GM12878 (cell line): ENCODE measurements around the gene TM4SF1. TPM values are rescaled to one million over a fixed set of nuclear protein-coding genes. Genes with fewer than 3 reads are reported as not detected.

Source experiments
- ATAC-seq: fragments of 200-7000 bp; cut with Tn5 transposase; 3 replicates; pipeline ENCODE4 v1.9.1; 2020; ENCODE audit warnings: mild to moderate bottlenecking, moderate library complexity
- BruUV-seq: library from RNA; stranded (reverse); fragments of 400-500 nt; replicated peaks from 2 replicates; lab custom pipeline; 2021; lab: Mats Ljungman, UMichigan
- CTCF ChIA-PET: fragments of 300-600 bp; sonication (Branson Sonifier 250); formaldehyde crosslinking; extraction: SDS; loops from one replicate; lab custom pipeline; 2021; ENCODE audit warnings: inconsistent platforms; lab: Yijun Ruan, JAX
- POLR2A ChIA-PET: fragments of 350-600 bp; formaldehyde crosslinking; extraction: SDS; loops from one replicate; lab custom pipeline; 2021; ENCODE audit warnings: inconsistent platforms; lab: Charles Lee
- RAD21 ChIA-PET: fragments of 300-600 bp; sonication (Branson Sonifier 250); formaldehyde crosslinking; loops from one replicate; lab custom pipeline; 2023; ENCODE audit warnings: antibody characterized with exemption; ENCODE audit not compliant: unreplicated experiment; lab: Charles Lee
- SMC1A ChIA-PET: fragments of 300-600 bp; sonication (Branson Sonifier 250); formaldehyde crosslinking; loops from one replicate; lab custom pipeline; 2023; ENCODE audit not compliant: unreplicated experiment, uncharacterized antibody; lab: Charles Lee
- DNase-seq: peaks from one replicate; pipeline ENCODE4 v3.0.0-alpha.2; 2011; ENCODE audit warnings: low read depth, low spot score
- FAIRE-seq: peaks from 3 replicates; lab custom pipeline; 2011; peaks lifted over from hg19 to GRCh38; lab: Jason Lieb, UNC
- H2AFZ ChIP-seq: 2 replicates; pipeline ENCODE4 v1.6.0; 2011; ENCODE audit warnings: low read depth, low read length, control low read depth; ENCODE audit not compliant: control insufficient read depth
- H3K27ac ChIP-seq: 2 replicates; pipeline ENCODE4 v1.5.1; 2011; ENCODE audit warnings: control low read depth; ENCODE audit not compliant: control insufficient read depth, insufficient read depth
- H3K27me3 ChIP-seq, 2 experiments: replicated peaks in 1 of 2; 2 replicates each; pipeline versions ENCODE4 v1.6.0 to v1.6.1; 2011; ENCODE audit warnings: low read length in 1 of 2; ENCODE audit not compliant: control insufficient read depth in 2 of 2, insufficient read depth in 2 of 2
- H3K36me3 ChIP-seq, 2 experiments: 2 replicates each; pipeline ENCODE4 v1.5.1; 2011; ENCODE audit warnings: low read length in 1 of 2; ENCODE audit not compliant: control insufficient read depth in 2 of 2, insufficient read depth in 2 of 2
- H3K4me1 ChIP-seq: 2 replicates; pipeline ENCODE4 v1.6.1; 2011; ENCODE audit warnings: mild to moderate bottlenecking, low read length, moderate library complexity, mixed read lengths; ENCODE audit not compliant: control insufficient read depth, insufficient read depth
- H3K4me2 ChIP-seq: 2 replicates; pipeline ENCODE4 v1.6.0; 2011; ENCODE audit warnings: control low read depth; ENCODE audit not compliant: control insufficient read depth, insufficient read depth
- H3K4me3 ChIP-seq: fragments of 200-600 bp; sonication (generic); 2 replicates; pipeline ENCODE4 v1.5.1; 2016
- H3K79me2 ChIP-seq: 2 replicates; pipeline ENCODE4 v1.6.0; 2011; ENCODE audit warnings: low read length; ENCODE audit not compliant: control insufficient read depth, insufficient read depth
- H3K9ac ChIP-seq: 2 replicates; pipeline ENCODE4 v1.8.0; 2011; ENCODE audit warnings: low read length, control low read depth, mixed read lengths; ENCODE audit not compliant: control insufficient read depth, insufficient read depth
- H3K9me3 ChIP-seq: replicated peaks from 3 replicates; pipeline ENCODE4 v1.5.1; 2011; ENCODE audit warnings: mild to moderate bottlenecking, low read length; ENCODE audit not compliant: control insufficient read depth, insufficient read depth
- H4K20me1 ChIP-seq: 2 replicates; pipeline ENCODE4 v1.6.0; 2011; ENCODE audit not compliant: control insufficient read depth, insufficient read depth
- BCLAF1 ChIP-seq: fragments of 450-650 bp; IDR thresholded peaks from 2 replicates; pipeline ENCODE4 v1.6.1; 2017; ENCODE audit warnings: antibody characterized with exemption, mild to moderate bottlenecking, moderate library complexity
- CEBPB ChIP-seq, 2 experiments: fragments of 150-350 bp in 1 of 2; IDR thresholded peaks; 2 replicates each; pipeline ENCODE4 v1.6.1; 2012 to 2014; ENCODE audit warnings: low read depth in 2 of 2, low read length in 2 of 2, borderline replicate concordance in 1 of 2, inconsistent platforms in 1 of 2
- CHD2 ChIP-seq: IDR thresholded peaks from 2 replicates; pipeline ENCODE4 v1.6.1; 2011; ENCODE audit warnings: low read depth, low read length, improper control_type of control experiment, borderline replicate concordance
- ETV6 ChIP-seq, 2 experiments: fragments of 450-650 bp in 1 of 2; IDR thresholded peaks in 1 of 2; conservative IDR thresholded peaks in 1 of 2; 2 replicates each; pipeline ENCODE4 v1.6.1; 2014; ENCODE audit warnings: antibody characterized with exemption in 1 of 2, borderline replicate concordance in 1 of 2, low read depth in 1 of 2, mild to moderate bottlenecking in 1 of 2, moderate library complexity in 1 of 2
- LARP7 ChIP-seq: fragments of 450-650 bp; IDR thresholded peaks from 2 replicates; pipeline ENCODE4 v1.6.1; 2017; ENCODE audit warnings: mild to moderate bottlenecking
- NR2C2 ChIP-seq: IDR thresholded peaks from 2 replicates; pipeline ENCODE4 v1.6.1; 2011; ENCODE audit warnings: borderline replicate concordance, low read depth; ENCODE audit not compliant: control insufficient read depth, insufficient read length
- NR2F1 ChIP-seq: fragments of 450-650 bp; conservative IDR thresholded peaks from 2 replicates; pipeline ENCODE4 v1.6.1; 2017; ENCODE audit warnings: mild to moderate bottlenecking
- RAD21 ChIP-seq: IDR thresholded peaks from 2 replicates; pipeline ENCODE4 v1.6.1; 2011; ENCODE audit warnings: mild to moderate bottlenecking, low read depth, low read length, moderate library complexity; ENCODE audit not compliant: insufficient read depth
- ZBTB11 ChIP-seq: fragments of 450-650 bp; formaldehyde crosslinking; IDR thresholded peaks from 2 replicates; pipeline ENCODE4 v1.5.0; 2022; ENCODE audit warnings: mild to moderate bottlenecking, missing genetic modification characterization
- WGBS: methylation state at CpG from one replicate; pipeline ENCODE4 v1.1.6; 2016; ENCODE audit warnings: low lambda C conversion rate; ENCODE audit not compliant: insufficient replicate concordance, insufficient coverage; ENCODE audit errors: missing lambda C conversion rate; 5-methylcytosine and 5-hydroxymethylcytosine counted together
- in situ Hi-C: fragments of 300-500 bp; cut with MboI; formaldehyde crosslinking; loops from 9 replicates; pipeline ENCODE4 v1.14.3; 2018; ENCODE audit warnings: mixed read lengths
- intact Hi-C: fragments of 100-400 bp; cut with micrococcal nuclease; formaldehyde crosslinking; loops from one replicate; pipeline ENCODE4 v1.14.2; 2022; ENCODE audit not compliant: unreplicated experiment
- polyA plus RNA-seq, 11 experiments: library from polyadenylated mRNA; depleted of rRNA in 4 of 11; unstranded in 6 of 11; stranded (reverse) in 5 of 11; fragments of >200 nt; fragmentation: Nextera tagmentation in 4 of 11; fragmentation: Illumina TruSeq in 1 of 11; extraction: Ambion mirVana in 4 of 11; extraction: Trizol in 1 of 11; gene quantifications; 1 replicate in 1 of 11; 2 replicates in 10 of 11; pipeline versions ENCODE4 v1.2.1 to v1.2.3, GENCODE V29; 2011 to 2016; ENCODE audit warnings: inconsistent platforms in 2 of 11, missing spikeins in 2 of 11, low read depth in 1 of 11
- total RNA-seq, 4 experiments: library from RNA; depleted of rRNA in 3 of 4; stranded (reverse); fragments of >200 nt in 3 of 4; fragmentation: Illumina TruSeq in 1 of 4; extraction: Trizol in 1 of 4; gene quantifications; 2 replicates each; pipeline versions ENCODE4 v1.2.1 to v1.2.3, GENCODE V29; 2013 to 2021
- TF ChIP-seq, protein P1 (sequence below): fragments of 450-650 bp; IDR thresholded peaks from 2 replicates; pipeline ENCODE4 v1.6.1; 2018; ENCODE audit warnings: borderline replicate concordance, mild to moderate bottlenecking; ENCODE audit not compliant: partially characterized antibody

The TM4SF1 gene
- total and polyA plus RNA-seq, 10 of the 15 experiments (the other 5 are each of a cell fraction or from before 2014, with no cell fraction given), result 0.05 to 1.2 TPM; not detected in 8

- TF ChIP-seq BCLAF1, result no peak
- TF ChIP-seq LARP7, result no peak
- TF ChIP-seq ZBTB11, result no peak
Measured at GRCh38 chr3:149424918-149425317, 47.5 kb upstream of the TM4SF1 start (continued).

DNA sequence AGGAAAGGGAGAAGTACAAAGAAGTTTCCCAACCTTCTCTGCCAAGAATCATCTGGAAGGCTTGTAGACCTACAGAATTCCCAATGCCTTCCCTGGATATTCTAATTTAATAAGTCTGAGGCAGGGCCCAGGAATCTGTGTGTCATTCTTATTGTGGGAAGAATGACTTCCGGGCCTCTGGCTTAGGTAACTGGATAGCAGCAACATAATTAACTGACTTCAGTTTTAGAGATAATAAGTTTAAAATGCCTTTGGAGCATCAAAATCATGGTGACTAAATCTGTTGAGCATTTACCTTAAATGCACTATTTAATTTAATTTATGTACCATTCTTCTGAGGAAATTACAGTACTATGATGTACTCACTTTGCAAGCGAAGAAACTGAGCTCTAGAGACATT, 44.3 kb upstream of the TM4SF1 start:
- FAIRE-seq (no peak), DNase-seq (no peak), ATAC-seq (no peak)
- Histone ChIP-seq H3K36me3 (no peaks in the 10 kb centered on the region), H3K9me3 (no peaks in the 10 kb centered on the region), H3K4me2 (no peak overlapping the region), H3K9ac (no peak overlapping the region), H4K20me1 (no peaks in the 10 kb centered on the region), H3K27ac (no peak overlapping the region), H3K27me3 (no peaks in the 10 kb centered on the region; a peak in 1 of 4 replicates), H3K4me1 (no peaks in the 10 kb centered on the region), H2AFZ (no peak overlapping the region), H3K4me3 (no peak overlapping the region), H3K79me2 (no peaks in the 10 kb centered on the region)
- ChIA-PET RAD21 (interaction anchor here (1.3 kb wide), 1 partner anchor 26 kb away, joined by 3 read pairs; no protein-coding TSS in a partner anchor), CTCF (no interaction called here), SMC1A (interaction anchor here (0.6 to 1.8 kb wide), 2 partner anchors 51 to 109 kb away, joined by 3 to 5 read pairs; no protein-coding TSS in a partner anchor), POLR2A (no interaction called here)
- no TSS peak for BruUV-seq
- 61% methylated on average over 2 of the region's 2 CpGs for WGBS
- in situ Hi-C loops, result no loop called here
- TF ChIP-seq ETV6 (conservative IDR thresholded peaks at IDR 0.05 in 1 of 2, IDR thresholded peaks at IDR 0.05 in 1 of 2; ENCODE audit: borderline replicate concordance in 1 of 2, low read depth in 1 of 2), result no peak
- TF ChIP-seq NR2F1, result no peak
- TF ChIP-seq CEBPB (IDR thresholded peaks at IDR 0.05; ENCODE audit: borderline replicate concordance in 1 of 2, low read depth in 2 of 2, low read length in 2 of 2), result no peak
- no peak for TF ChIP-seq RAD21
- TF ChIP-seq NR2C2, result no peak
- no peak for TF ChIP-seq CHD2
- TF ChIP-seq, protein P1, sequence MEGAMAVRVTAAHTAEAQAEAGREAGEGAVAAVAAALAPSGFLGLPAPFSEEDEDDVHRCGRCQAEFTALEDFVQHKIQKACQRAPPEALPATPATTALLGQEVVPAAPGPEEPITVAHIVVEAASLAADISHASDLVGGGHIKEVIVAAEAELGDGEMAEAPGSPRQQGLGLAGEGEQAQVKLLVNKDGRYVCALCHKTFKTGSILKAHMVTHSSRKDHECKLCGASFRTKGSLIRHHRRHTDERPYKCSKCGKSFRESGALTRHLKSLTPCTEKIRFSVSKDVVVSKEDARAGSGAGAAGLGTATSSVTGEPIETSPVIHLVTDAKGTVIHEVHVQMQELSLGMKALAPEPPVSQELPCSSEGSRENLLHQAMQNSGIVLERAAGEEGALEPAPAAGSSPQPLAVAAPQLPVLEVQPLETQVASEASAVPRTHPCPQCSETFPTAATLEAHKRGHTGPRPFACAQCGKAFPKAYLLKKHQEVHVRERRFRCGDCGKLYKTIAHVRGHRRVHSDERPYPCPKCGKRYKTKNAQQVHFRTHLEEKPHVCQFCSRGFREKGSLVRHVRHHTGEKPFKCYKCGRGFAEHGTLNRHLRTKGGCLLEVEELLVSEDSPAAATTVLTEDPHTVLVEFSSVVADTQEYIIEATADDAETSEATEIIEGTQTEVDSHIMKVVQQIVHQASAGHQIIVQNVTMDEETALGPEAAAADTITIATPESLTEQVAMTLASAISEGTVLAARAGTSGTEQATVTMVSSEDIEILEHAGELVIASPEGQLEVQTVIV, result no peak
- intact Hi-C loops, result no loop called here
